A673 (cell line): ENCODE data around the gene POU2AF3.

Experiments
- CTCF ChIP-seq: fragments of 300-800, 200-600 bp; sonication (generic); conservative IDR thresholded peaks from 2 replicates; pipeline ENCODE4 v1.5.1; 2017; ENCODE audit warnings: low read depth, mild to moderate bottlenecking, antibody characterized with exemption, low read length, moderate library complexity, mixed read lengths
- EZH2 ChIP-seq: fragments of 200-600 bp; sonication (generic); IDR thresholded peaks from 2 replicates; pipeline ENCODE4 v1.6.1; 2017; ENCODE audit warnings: borderline replicate concordance, low read depth, mild to moderate bottlenecking, mixed read lengths, antibody characterized with exemption, low read length; ENCODE audit not compliant: poor library complexity, severe bottlenecking

GRCh38 chr11:111301004-111301841, 2.9 kb downstream of the POU2AF3 start:
- TF ChIP-seq CTCF, result no peak
- no peak for TF ChIP-seq EZH2
